DLD1 (cell line): ENCODE data around the gene PRKCE.

Source experiments
- in situ Hi-C: cut with HindIII; loops from 2 replicates; pipeline ENCODE4 v1.10.0; 2017; ENCODE audit warnings: low sequenced_read_pairs

The PRKCE gene

GRCh38 chr2:45852450-45853150 is 201.1 kb downstream of the PRKCE start:
- in situ Hi-C loops = no loop called here

- in situ Hi-C loops = loop anchor here (5.0 kb wide), 1 partner anchor 108 kb away; no protein-coding TSS in a partner anchor
These were observed 203.9 kb downstream of the PRKCE start for GRCh38 chr2:45855374-45855773.

- in situ Hi-C loops = loop anchor here (5.0 kb wide), 1 partner anchor 109 kb away; no protein-coding TSS in a partner anchor
These were observed 205.2 kb downstream of the PRKCE start for GRCh38 chr2:45856391-45857274.

GRCh38 chr2:45857275-45857609 is 205.8 kb downstream of the PRKCE start:
- in situ Hi-C loops = loop anchor here (5.0 kb wide), 1 partner anchor 110 kb away; no protein-coding TSS in a partner anchor

GRCh38 chr2:45857867-45858520 is 206.5 kb downstream of the PRKCE start:
- in situ Hi-C loops = loop anchor here (5.0 kb wide), 1 partner anchor 111 kb away; no protein-coding TSS in a partner anchor

- in situ Hi-C loops = loop anchor here (5.0 kb wide), 1 partner anchor 112 kb away; no protein-coding TSS in a partner anchor
These were observed 207.4 kb downstream of the PRKCE start for GRCh38 chr2:45858872-45859271.

- in situ Hi-C loops = loop anchor here (5.0 kb wide), 1 partner anchor 112 kb away; no protein-coding TSS in a partner anchor
These were observed 208.2 kb downstream of the PRKCE start for GRCh38 chr2:45859682-45860081.

- in situ Hi-C loops = no loop called here
These were observed 209.0 kb downstream of the PRKCE start for GRCh38 chr2:45860136-45861121.

GRCh38 chr2:45862843-45863242 is 211.4 kb downstream of the PRKCE start:
- in situ Hi-C loops = no loop called here

GRCh38 chr2:45864121-45864520 is 212.6 kb downstream of the PRKCE start:
- in situ Hi-C loops = no loop called here

GRCh38 chr2:45867349-45867748 is 215.9 kb downstream of the PRKCE start:
- in situ Hi-C loops = no loop called here

- in situ Hi-C loops = no loop called here
These were observed 216.3 kb downstream of the PRKCE start for GRCh38 chr2:45867800-45868199.

GRCh38 chr2:45869165-45869501 is 217.7 kb downstream of the PRKCE start:
- in situ Hi-C loops = no loop called here

GRCh38 chr2:45871025-45871424 is 219.6 kb downstream of the PRKCE start:
- in situ Hi-C loops = no loop called here

- in situ Hi-C loops = no loop called here
These were observed 220.1 kb downstream of the PRKCE start for GRCh38 chr2:45871541-45871940.

GRCh38 chr2:45872211-45872610 is 220.7 kb downstream of the PRKCE start:
- in situ Hi-C loops = no loop called here

GRCh38 chr2:45874344-45874743 is 222.9 kb downstream of the PRKCE start:
- in situ Hi-C loops = no loop called here

GRCh38 chr2:45876611-45877010 is 225.1 kb downstream of the PRKCE start:
- in situ Hi-C loops = no loop called here

- in situ Hi-C loops = no loop called here
These were observed 227.9 kb downstream of the PRKCE start for GRCh38 chr2:45879406-45879805.

- in situ Hi-C loops = no loop called here
These were observed 228.5 kb downstream of the PRKCE start for GRCh38 chr2:45879936-45880335.
